GM12878 (cell line): ENCODE data around the gene OR6Q1.

Experiments
- ATF2 ChIP-seq: IDR thresholded peaks from 2 replicates; pipeline ENCODE4 v1.6.1; 2012; ENCODE audit warnings: low read length, inconsistent platforms
- BHLHE40 ChIP-seq, 2 experiments: fragments of 450-650 bp in 1 of 2; IDR thresholded peaks; 2 replicates each; pipeline ENCODE4 v1.6.1; 2011 to 2017; ENCODE audit warnings: low read depth in 2 of 2, borderline replicate concordance in 1 of 2, improper control_type of control experiment in 1 of 2, low read length in 1 of 2, mild to moderate bottlenecking in 1 of 2
- CTCF ChIP-seq, 3 experiments: IDR thresholded peaks in 2 of 3; conservative IDR thresholded peaks in 1 of 3; 2 replicates each; pipeline ENCODE4 v1.5.1; 2011; ENCODE audit warnings: low read depth in 3 of 3, low read length in 3 of 3, mild to moderate bottlenecking in 3 of 3, control low read depth in 2 of 3, moderate library complexity in 2 of 3, inconsistent platforms in 1 of 3, mixed read lengths in 1 of 3; ENCODE audit not compliant: control insufficient read depth in 2 of 3, insufficient read depth in 1 of 3; ENCODE audit errors: extremely low read depth in 1 of 3
- POLR2AphosphoS5 ChIP-seq: IDR thresholded peaks from 2 replicates; pipeline ENCODE4 v1.6.1; 2011; ENCODE audit warnings: mild to moderate bottlenecking, low read length, inconsistent platforms
- RAD21 ChIP-seq: IDR thresholded peaks from 2 replicates; pipeline ENCODE4 v1.6.1; 2011; ENCODE audit warnings: mild to moderate bottlenecking, low read depth, low read length, moderate library complexity; ENCODE audit not compliant: insufficient read depth
- RBBP5 ChIP-seq: fragments of 200-600 bp; sonication (generic); conservative IDR thresholded peaks from 2 replicates; pipeline ENCODE4 v1.6.1; 2016
- SUZ12 ChIP-seq: fragments of 200-600 bp; sonication (generic); IDR thresholded peaks from one replicate; pipeline ENCODE4 v1.6.1; 2018; ENCODE audit warnings: antibody characterized with exemption, mild to moderate bottlenecking; ENCODE audit not compliant: unreplicated experiment
- USF1 ChIP-seq: IDR thresholded peaks from 2 replicates; pipeline ENCODE4 v1.6.1; 2011; ENCODE audit warnings: borderline replicate concordance, low read depth, mild to moderate bottlenecking, moderate library complexity, mixed read lengths, low read length; ENCODE audit not compliant: insufficient read depth; ENCODE audit errors: extremely low read length

- no peak for TF ChIP-seq BHLHE40 (IDR thresholded peaks at IDR 0.05; ENCODE audit: borderline replicate concordance in 1 of 2, low read depth in 2 of 2, low read length in 1 of 2)
- no peak for TF ChIP-seq SUZ12
- TF ChIP-seq RAD21, result no peak
- no peak for TF ChIP-seq CTCF (IDR thresholded peaks at IDR 0.05 in 2 of 3, conservative IDR thresholded peaks at IDR 0.05 in 1 of 3; ENCODE audit: control insufficient read depth in 2 of 3, extremely low read depth in 1 of 3, insufficient read depth in 1 of 3, low read depth in 3 of 3, low read length in 3 of 3)
- TF ChIP-seq POLR2AphosphoS5, result no peak
- no peak for TF ChIP-seq ATF2
- no peak for TF ChIP-seq RBBP5
- TF ChIP-seq USF1, result no peak
These were observed 27.7 kb downstream of the OR6Q1 start for GRCh38 chr11:58058276-58059006.
